Keratinocyte (primary cell): ENCODE data around the gene MTMR4. TPM values are rescaled to one million over a fixed set of nuclear protein-coding genes. Genes with fewer than 3 reads are reported as not detected.

ENCODE experiments used
- DNase-seq: peaks from one replicate; pipeline ENCODE4 v3.0.0-alpha.2; 2011; ENCODE audit warnings: low read depth, missing footprints, low spot score
- FAIRE-seq: peaks from 2 replicates; lab custom pipeline; 2011; peaks lifted over from hg19 to GRCh38; lab: Jason Lieb, UNC
- H2AFZ ChIP-seq: 2 replicates; pipeline ENCODE4 v1.6.0; 2012; ENCODE audit warnings: low read length, control low read depth, inconsistent platforms; ENCODE audit not compliant: control insufficient read depth
- H3K27ac ChIP-seq: 2 replicates; pipeline ENCODE4 v1.5.1; 2011; ENCODE audit warnings: low read length; ENCODE audit not compliant: control insufficient read depth, insufficient read depth
- H3K27me3 ChIP-seq: 3 replicates; pipeline ENCODE4 v1.6.0; 2011; ENCODE audit warnings: low read length; ENCODE audit not compliant: control insufficient read depth, insufficient read depth; ENCODE audit errors: extremely low read depth
- H3K36me3 ChIP-seq, 2 experiments: 2 replicates in 1 of 2; 3 replicates in 1 of 2; pipeline ENCODE4 v1.5.1; 2011; ENCODE audit warnings: low read length in 2 of 2, mild to moderate bottlenecking in 1 of 2; ENCODE audit not compliant: control insufficient read depth in 2 of 2, insufficient read depth in 2 of 2; ENCODE audit errors: extremely low read depth in 1 of 2
- H3K4me1 ChIP-seq: 3 replicates; pipeline ENCODE4 v1.5.1; 2011; ENCODE audit warnings: low read length; ENCODE audit not compliant: control insufficient read depth, insufficient read depth; ENCODE audit errors: extremely low read depth
- H3K4me2 ChIP-seq: 3 replicates; pipeline ENCODE4 v1.6.0; 2011; ENCODE audit warnings: low read depth, low read length; ENCODE audit not compliant: control insufficient read depth, insufficient read depth; ENCODE audit errors: extremely low read depth
- H3K4me3 ChIP-seq, 3 experiments: fragments of 200-600 bp in 1 of 3; sonication (generic) in 1 of 3; 2 replicates in 2 of 3; 3 replicates in 1 of 3; pipeline ENCODE4 v1.5.1; 2011 to 2016; ENCODE audit warnings: low read length in 3 of 3, mild to moderate bottlenecking in 3 of 3, control low read depth in 2 of 3, inconsistent platforms in 1 of 3, low read depth in 1 of 3, mixed read lengths in 1 of 3, mixed run types in 1 of 3, moderate library complexity in 1 of 3; ENCODE audit not compliant: control insufficient read depth in 2 of 3, insufficient read depth in 2 of 3; ENCODE audit errors: extremely low read depth in 1 of 3
- H3K79me2 ChIP-seq: 2 replicates; pipeline ENCODE4 v1.6.0; 2012; ENCODE audit warnings: low read length; ENCODE audit not compliant: control insufficient read depth, insufficient read depth
- H3K9ac ChIP-seq: 3 replicates; pipeline ENCODE4 v1.6.0; 2011; ENCODE audit warnings: low read length; ENCODE audit not compliant: control insufficient read depth, insufficient read depth; ENCODE audit errors: extremely low read depth
- H3K9me1 ChIP-seq: 3 replicates; pipeline ENCODE4 v1.6.0; 2011; ENCODE audit warnings: low read length; ENCODE audit not compliant: control insufficient read depth, insufficient read depth; ENCODE audit errors: extremely low read depth
- H3K9me3 ChIP-seq: 2 replicates; pipeline ENCODE4 v1.5.1; 2012; ENCODE audit warnings: low read depth, low read length; ENCODE audit not compliant: control insufficient read depth
- H4K20me1 ChIP-seq: 3 replicates; pipeline ENCODE4 v1.6.0; 2011; ENCODE audit warnings: low read length; ENCODE audit not compliant: control insufficient read depth, insufficient read depth; ENCODE audit errors: extremely low read depth
- CTCF ChIP-seq, 3 experiments: IDR thresholded peaks in 1 of 3; conservative IDR thresholded peaks in 1 of 3; optimal IDR thresholded peaks in 1 of 3; 2 replicates in 2 of 3; 3 replicates in 1 of 3; pipeline versions ENCODE3 to v1.5.1; 2011; ENCODE audit warnings: low read length in 3 of 3, mild to moderate bottlenecking in 3 of 3, moderate library complexity in 2 of 3, control low read depth in 1 of 3, inconsistent platforms in 1 of 3; ENCODE audit not compliant: insufficient read depth in 2 of 3; ENCODE audit errors: extremely low read depth in 1 of 3
- EZH2 ChIP-seq: IDR thresholded peaks from one replicate; pipeline ENCODE4 v1.6.1; 2012; ENCODE audit warnings: inconsistent platforms, mild to moderate bottlenecking, low read length, moderate library complexity
- dilution Hi-C: fragments of 300-500 bp; cut with MboI; formaldehyde crosslinking; loops from one replicate; pipeline ENCODE4 v1.7.0; 2020; ENCODE audit warnings: low sequenced_read_pairs; ENCODE audit not compliant: extremely low pct_ligation_motif_present
- polyA plus RNA-seq, 5 experiments: library from polyadenylated mRNA; depleted of rRNA in 3 of 5; stranded (reverse) in 3 of 5; stranded (forward) in 1 of 5; unstranded in 1 of 5; fragments of >200 nt; gene quantifications; 1 replicate in 1 of 5; 2 replicates in 3 of 5; 3 replicates in 1 of 5; pipeline versions ENCODE4 v1.2.1 to v1.2.3, GENCODE V29; 2011 to 2012; ENCODE audit warnings: missing spikeins in 2 of 5, low read depth in 1 of 5, low replicate concordance in 1 of 5

The MTMR4 gene
- polyA plus RNA-seq, 1 donor (not counting 4 experiments of a cell fraction or from before 2014, with no cell fraction given): 18.9 TPM

GRCh38 chr17:58510075-58510474 lies 4.4 kb downstream of the MTMR4 start:
- Histone ChIP-seq H4K20me1 (no peaks in the 10 kb centered on the region), H3K9me3 (no peaks in the 10 kb centered on the region), H3K36me3 (peaks cover 23 to 39% of the 10 kb centered on the region in 2 experiments), H3K79me2 (peaks cover 3% of the 10 kb centered on the region), H3K9me1 (no peaks in the 10 kb centered on the region), H3K4me1 (peaks cover 13% of the 10 kb centered on the region), H3K27ac (no peak overlapping the region), H2AFZ (no peak overlapping the region), H3K9ac (no peak overlapping the region), H3K4me2 (no peak overlapping the region), H3K27me3 (no peaks in the 10 kb centered on the region), H3K4me3 (no peak overlapping the region)
- FAIRE-seq: no peak
- TF ChIP-seq CTCF (optimal IDR thresholded peaks at IDR 0.05 in 1 of 3, IDR thresholded peaks at IDR 0.05 in 1 of 3, conservative IDR thresholded peaks at IDR 0.05 in 1 of 3; ENCODE audit: extremely low read depth in 1 of 3, insufficient read depth in 2 of 3, low read length in 3 of 3) (no peak), EZH2 (no peak)
- dilution Hi-C loops: no loop called here
- no peak for DNase-seq

GRCh38 chr17:58508341-58509067 lies 5.9 kb downstream of the MTMR4 start:
- Histone ChIP-seq H3K9ac (no peak overlapping the region), H3K9me1 (no peaks in the 10 kb centered on the region), H3K4me3 (no peak overlapping the region), H3K27me3 (no peaks in the 10 kb centered on the region), H4K20me1 (no peaks in the 10 kb centered on the region), H2AFZ (no peak overlapping the region), H3K27ac (no peak overlapping the region), H3K4me1 (peaks cover 5% of the 10 kb centered on the region), H3K4me2 (no peak overlapping the region), H3K9me3 (no peaks in the 10 kb centered on the region), H3K36me3 (peaks cover 27 to 44% of the 10 kb centered on the region in 2 experiments), H3K79me2 (no peaks in the 10 kb centered on the region)
- no peak for DNase-seq
- dilution Hi-C loops: no loop called here
- TF ChIP-seq CTCF (optimal IDR thresholded peaks at IDR 0.05 in 1 of 3, IDR thresholded peaks at IDR 0.05 in 1 of 3, conservative IDR thresholded peaks at IDR 0.05 in 1 of 3; ENCODE audit: extremely low read depth in 1 of 3, insufficient read depth in 2 of 3, low read length in 3 of 3) (no peak), EZH2 (no peak)
- FAIRE-seq: no peak
